Lower lobe of right lung (tissue), 2 donors: ENCODE results near the gene ABCC4. TPM values are rescaled to one million over a fixed set of nuclear protein-coding genes. Genes with fewer than 3 reads are reported as not detected.
A peak's percentile ranks its signal among the peaks of the same experiment; 100 is the strongest.
"Not testable (repeated sequence)": the region's sequence is repeated elsewhere in the genome, so short reads cannot be mapped to it uniquely, and the experiment has no call there.

Experiments
- ATAC-seq, 2 donors: fragments of 200-7000 bp; cut with Tn5 transposase; one replicate each; pipeline ENCODE4 v1.9.1; 2020 to 2022; ENCODE audit warnings: mild to moderate bottlenecking in 2 of 2, moderate library complexity in 2 of 2
- DNase-seq: peaks from one replicate; pipeline ENCODE4 v3.0.0-alpha.2; 2020
- H3K27ac ChIP-seq: fragments of 200-600 bp; one replicate; pipeline ENCODE4 v1.8.0; 2022
- H3K27me3 ChIP-seq: fragments of 200-600 bp; one replicate; pipeline ENCODE4 v1.8.0; 2022; ENCODE audit warnings: low read depth
- H3K36me3 ChIP-seq: fragments of 200-600 bp; one replicate; pipeline ENCODE4 v1.8.0; 2022; ENCODE audit warnings: mild to moderate bottlenecking
- H3K4me1 ChIP-seq: fragments of 200-600 bp; one replicate; pipeline ENCODE4 v1.8.0; 2022
- H3K4me3 ChIP-seq: fragments of 200-600 bp; one replicate; pipeline ENCODE4 v1.8.0; 2022; ENCODE audit warnings: mild to moderate bottlenecking
- H3K9me3 ChIP-seq: fragments of 200-600 bp; one replicate; pipeline ENCODE4 v1.8.0; 2022
- intact Hi-C: fragments of 100-400 bp; cut with DNase I; formaldehyde crosslinking; loops from one replicate; pipeline ENCODE4 v1.11.0; 2022
- total RNA-seq: library from RNA; stranded (reverse); fragmentation: NEBNext Ultra II Directional; extraction: Animal tissue kit (Norgen Biotek cat#: 25700); gene quantifications from one replicate; pipeline ENCODE4 v1.2.1, GENCODE V29; 2021
- TF ChIP-seq, protein P1 (sequence below): fragments of 200-600 bp; IDR thresholded peaks from one replicate; pipeline ENCODE4 v1.8.0; 2022; ENCODE audit warnings: antibody characterized with exemption, mild to moderate bottlenecking
- donor health status: DM: no; HTN: yes; CAD: no; lungs with severe emphysema.

ABCC4 gene
- total RNA-seq, 1 donor from 2014 or later: 32.2 TPM

- Histone ChIP-seq H3K4me3 (no peak overlapping the region), H3K27ac (no peak overlapping the region), H3K9me3 (no peaks in the 10 kb centered on the region), H3K27me3 (no peaks in the 10 kb centered on the region), H3K36me3 (no peaks in the 10 kb centered on the region), H3K4me1 (peaks cover 31% of the 10 kb centered on the region)
- intact Hi-C loops: no loop called here
- ATAC-seq (peak; percentile 63 to 83), DNase-seq (no peak)
- TF ChIP-seq, protein P1, sequence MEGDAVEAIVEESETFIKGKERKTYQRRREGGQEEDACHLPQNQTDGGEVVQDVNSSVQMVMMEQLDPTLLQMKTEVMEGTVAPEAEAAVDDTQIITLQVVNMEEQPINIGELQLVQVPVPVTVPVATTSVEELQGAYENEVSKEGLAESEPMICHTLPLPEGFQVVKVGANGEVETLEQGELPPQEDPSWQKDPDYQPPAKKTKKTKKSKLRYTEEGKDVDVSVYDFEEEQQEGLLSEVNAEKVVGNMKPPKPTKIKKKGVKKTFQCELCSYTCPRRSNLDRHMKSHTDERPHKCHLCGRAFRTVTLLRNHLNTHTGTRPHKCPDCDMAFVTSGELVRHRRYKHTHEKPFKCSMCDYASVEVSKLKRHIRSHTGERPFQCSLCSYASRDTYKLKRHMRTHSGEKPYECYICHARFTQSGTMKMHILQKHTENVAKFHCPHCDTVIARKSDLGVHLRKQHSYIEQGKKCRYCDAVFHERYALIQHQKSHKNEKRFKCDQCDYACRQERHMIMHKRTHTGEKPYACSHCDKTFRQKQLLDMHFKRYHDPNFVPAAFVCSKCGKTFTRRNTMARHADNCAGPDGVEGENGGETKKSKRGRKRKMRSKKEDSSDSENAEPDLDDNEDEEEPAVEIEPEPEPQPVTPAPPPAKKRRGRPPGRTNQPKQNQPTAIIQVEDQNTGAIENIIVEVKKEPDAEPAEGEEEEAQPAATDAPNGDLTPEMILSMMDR: no peak
Observed at GRCh38 chr13:95289020-95289444, 12.2 kb downstream of the ABCC4 start.

- Histone ChIP-seq H3K27me3 (no peaks in the 10 kb centered on the region), H3K4me1 (peaks cover 53% of the 10 kb centered on the region), H3K36me3 (no peaks in the 10 kb centered on the region), H3K27ac (no peak overlapping the region), H3K9me3 (no peaks in the 10 kb centered on the region), H3K4me3 (no peak overlapping the region)
- ATAC-seq: no peak
- intact Hi-C loops: no loop called here
- TF ChIP-seq, protein P1: no peak
- DNase-seq: no peak
Observed at GRCh38 chr13:95284436-95284835, 16.8 kb downstream of the ABCC4 start.

DNA sequence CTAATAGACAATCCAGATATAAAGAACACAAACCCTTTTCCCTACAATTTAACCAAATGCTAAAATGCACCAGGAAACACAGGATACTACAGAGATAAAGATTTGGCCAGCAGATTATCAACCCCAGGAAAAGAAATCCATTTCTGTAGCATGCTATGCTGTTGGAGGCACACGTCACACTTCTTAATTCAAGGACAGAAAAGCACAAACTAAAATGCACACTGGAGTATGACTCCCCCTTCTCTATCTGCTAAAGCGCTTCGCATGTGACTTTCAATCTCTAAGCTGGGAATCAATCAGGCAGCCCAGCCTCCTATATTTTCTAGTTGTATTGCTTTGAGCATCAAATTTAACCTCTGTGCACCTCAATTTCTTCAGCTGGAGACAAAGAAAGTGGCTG, 22.2 kb downstream of the ABCC4 start:
- no peak for ATAC-seq

DNA sequence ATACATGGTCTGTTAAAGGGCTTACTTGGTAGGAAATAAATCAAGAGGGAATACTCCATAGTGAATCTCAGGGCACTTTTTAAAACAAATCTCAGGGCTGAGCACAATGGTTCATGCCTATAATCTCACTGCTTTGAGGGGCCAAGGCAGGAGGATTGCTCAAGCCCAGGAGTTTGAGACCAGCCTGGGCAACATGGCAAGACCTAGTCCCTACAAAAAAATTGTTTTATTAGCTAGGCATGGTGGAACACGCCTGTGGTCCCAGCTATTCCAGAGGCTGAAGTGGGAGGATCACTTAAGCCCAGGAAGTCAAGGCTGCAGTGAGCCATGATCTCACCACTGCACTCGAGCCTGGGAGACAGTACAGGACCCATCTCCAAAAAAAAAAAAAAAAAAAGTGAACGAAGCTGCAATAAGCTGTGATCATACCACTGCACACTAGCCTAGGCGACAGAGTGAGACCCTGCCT, 25.2 kb downstream of the ABCC4 start:
- Histone ChIP-seq H3K4me3 (no peak overlapping the region), H3K36me3 (no peaks in the 10 kb centered on the region), H3K9me3 (no peaks in the 10 kb centered on the region), H3K27me3 (no peaks in the 10 kb centered on the region), H3K4me1 (peaks cover 67% of the 10 kb centered on the region), H3K27ac (no peak overlapping the region)
- ATAC-seq: no peak
- DNase-seq: no peak
- intact Hi-C loops: no loop called here
- TF ChIP-seq, protein P1: no peak

More for the DNA sequence above, 22.2 kb downstream of the ABCC4 start:
- Histone ChIP-seq H3K27ac (no peak overlapping the region), H3K4me1 (peaks cover 53% of the 10 kb centered on the region), H3K4me3 (no peak overlapping the region), H3K9me3 (no peaks in the 10 kb centered on the region), H3K27me3 (no peaks in the 10 kb centered on the region), H3K36me3 (no peaks in the 10 kb centered on the region)
- TF ChIP-seq, protein P1: no peak
- intact Hi-C loops: no loop called here
- no peak for DNase-seq

DNA sequence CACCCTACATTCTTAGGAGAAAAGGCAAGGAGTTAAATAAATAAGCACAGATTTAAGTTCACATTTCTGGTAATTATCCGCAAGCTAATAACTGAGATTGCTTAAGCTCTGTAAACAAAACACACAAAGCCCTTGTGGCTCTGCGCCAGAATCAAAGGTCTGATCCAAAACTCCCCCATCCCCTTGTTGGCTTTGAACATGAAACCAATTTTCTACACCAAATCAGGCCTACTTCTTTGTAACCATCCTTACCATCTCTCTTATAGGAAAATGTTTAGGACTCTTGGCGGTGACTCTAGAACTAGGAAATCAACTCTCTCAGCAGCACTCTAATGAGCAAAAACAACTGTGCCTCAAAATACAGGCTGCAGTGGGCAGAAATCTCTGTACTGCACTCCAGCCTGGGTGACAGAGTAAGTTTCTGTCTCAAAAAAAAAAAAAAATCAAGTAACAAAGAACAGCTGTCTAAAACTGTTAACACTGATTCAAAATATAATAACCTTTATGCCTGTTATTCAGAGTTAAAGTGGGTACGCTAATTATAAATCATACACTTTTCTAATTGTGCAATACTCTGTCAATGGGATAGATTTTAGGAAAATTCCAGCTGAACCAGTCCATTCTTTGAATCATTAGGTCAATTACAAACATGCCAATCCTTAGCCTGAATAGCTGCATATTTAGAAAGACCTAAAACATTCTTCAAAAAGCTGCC, 25.8 kb downstream of the ABCC4 start:
- no peaks in the 10 kb centered on the region for H3K9me3 ChIP-seq
- TF ChIP-seq, protein P1: no peak
- H3K36me3 ChIP-seq: no peaks in the 10 kb centered on the region
- H3K27ac ChIP-seq: peak overlapping the region; percentile 63
- DNase-seq (no peak), ATAC-seq (peak in 1 of 2 donors; percentile 26)
- no peaks in the 10 kb centered on the region for H3K27me3 ChIP-seq
- H3K4me1 ChIP-seq: peaks cover 67% of the 10 kb centered on the region
- intact Hi-C loops: no loop called here
- H3K4me3 ChIP-seq: no peak overlapping the region

DNA sequence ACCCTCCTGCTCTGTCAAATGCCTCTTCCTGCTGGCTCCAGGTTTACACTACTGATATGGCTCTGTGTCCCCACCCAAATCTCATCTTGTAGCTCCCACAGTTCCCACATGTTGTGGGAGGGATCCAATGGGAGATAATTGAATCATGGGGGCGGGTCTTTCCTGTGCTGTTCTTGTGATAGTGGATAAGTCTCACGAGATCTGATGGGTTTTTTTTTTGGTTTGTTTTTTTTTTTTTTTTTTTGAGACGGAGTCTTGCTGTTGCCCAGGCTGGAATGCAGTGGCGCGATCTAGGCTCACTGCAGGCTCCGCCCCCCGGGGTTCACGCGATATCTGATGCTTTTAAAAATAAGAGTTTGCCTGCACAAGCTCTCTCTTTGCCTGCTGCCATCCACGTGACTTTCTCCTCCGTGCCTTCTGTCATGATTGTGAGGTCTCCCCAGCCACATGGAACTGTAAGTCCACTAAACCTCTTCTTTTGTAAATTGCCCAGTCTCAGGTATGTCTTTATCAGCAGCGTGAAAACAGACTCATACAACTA, 27.6 kb downstream of the ABCC4 start:
- H3K4me3 ChIP-seq, ATAC-seq, intact Hi-C loops, DNase-seq, H3K9me3 ChIP-seq, H3K27me3 ChIP-seq, H3K36me3 ChIP-seq: not testable (repeated sequence)
- H3K27ac ChIP-seq: peak overlapping the region; percentile 63
- peaks cover 67% of the 10 kb centered on the region for H3K4me1 ChIP-seq

GRCh38 chr13:95272076-95272475, 29.2 kb downstream of the ABCC4 start:
- H3K27ac ChIP-seq: peak overlapping the region; percentile 76
- ATAC-seq, H3K9me3 ChIP-seq, H3K36me3 ChIP-seq, DNase-seq, H3K4me3 ChIP-seq, intact Hi-C loops, H3K27me3 ChIP-seq: not testable (repeated sequence)
- peaks cover 77% of the 10 kb centered on the region for H3K4me1 ChIP-seq
